NCI-H1417 (cell line): Measurements from ENCODE around the gene KIAA0753.
A peak's percentile ranks its signal among the peaks of the same experiment; 100 is the strongest.
"Not testable (repeated sequence)": the region's sequence is repeated elsewhere in the genome, so short reads cannot be mapped to it uniquely, and the experiment has no call there.

ENCODE experiments used
- DNase-seq, 3 experiments: peaks; one replicate each; lab custom pipeline; 2025; lab: John Stamatoyannopoulos, UW

KIAA0753 gene

DNA sequence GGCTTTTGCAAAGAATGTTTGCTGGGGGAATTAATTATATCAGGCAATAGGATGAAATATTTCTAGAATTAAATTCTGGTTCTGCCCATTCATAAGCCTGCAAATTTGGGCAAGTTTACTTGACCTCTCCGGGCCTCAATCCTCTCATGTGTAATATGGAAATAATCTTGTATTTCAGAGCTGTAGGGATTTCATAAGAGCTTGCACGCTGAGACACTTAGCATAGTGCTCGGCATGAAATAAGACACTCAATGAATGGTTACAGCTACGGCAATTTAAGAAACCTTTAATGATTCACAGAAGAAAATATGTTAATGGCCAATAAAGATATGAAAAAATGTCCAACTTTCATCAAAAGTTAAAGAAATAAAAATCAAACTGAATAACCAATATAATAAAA, 43.6 kb downstream of the KIAA0753 start:
- no peak for DNase-seq

DNA sequence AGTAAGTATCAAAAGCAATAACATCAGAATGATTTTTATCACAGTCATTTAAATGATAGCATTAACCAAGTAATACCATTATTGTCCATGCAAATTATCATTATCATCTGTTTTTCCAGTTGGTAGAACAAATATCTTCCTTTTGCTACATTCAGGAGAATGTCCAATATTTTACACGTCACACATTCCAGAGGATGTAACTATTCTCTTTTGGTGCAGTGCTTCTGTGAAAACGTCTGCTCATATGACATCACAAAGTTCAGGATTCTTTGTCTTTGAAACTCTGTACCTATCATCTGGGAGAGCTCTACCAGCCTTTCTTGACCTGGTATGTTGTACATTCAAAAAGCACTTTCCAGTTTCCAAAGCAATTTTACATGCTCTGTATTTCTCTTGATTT, 44.0 kb downstream of the KIAA0753 start:
- DNase-seq: no peak

DNA sequence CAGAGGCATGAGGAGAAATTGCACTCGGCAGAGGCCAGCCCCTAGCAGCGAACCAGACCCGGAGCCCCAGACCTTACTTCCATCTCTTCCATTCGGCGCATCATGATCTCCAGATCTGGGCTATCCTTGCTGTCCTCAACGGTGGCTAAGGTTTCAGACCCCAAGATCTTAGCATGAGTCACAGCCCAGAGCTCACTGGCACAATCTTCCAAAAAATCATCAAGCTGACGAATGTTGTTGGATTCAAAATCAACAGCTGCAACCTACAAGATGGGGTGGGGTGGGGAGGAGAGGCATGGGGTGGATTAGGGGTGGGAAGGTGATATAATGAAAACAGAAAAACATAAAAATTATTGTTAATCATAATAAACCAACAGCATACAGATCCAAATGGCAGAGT, 44.4 kb downstream of the KIAA0753 start:
- no peak for DNase-seq

DNA sequence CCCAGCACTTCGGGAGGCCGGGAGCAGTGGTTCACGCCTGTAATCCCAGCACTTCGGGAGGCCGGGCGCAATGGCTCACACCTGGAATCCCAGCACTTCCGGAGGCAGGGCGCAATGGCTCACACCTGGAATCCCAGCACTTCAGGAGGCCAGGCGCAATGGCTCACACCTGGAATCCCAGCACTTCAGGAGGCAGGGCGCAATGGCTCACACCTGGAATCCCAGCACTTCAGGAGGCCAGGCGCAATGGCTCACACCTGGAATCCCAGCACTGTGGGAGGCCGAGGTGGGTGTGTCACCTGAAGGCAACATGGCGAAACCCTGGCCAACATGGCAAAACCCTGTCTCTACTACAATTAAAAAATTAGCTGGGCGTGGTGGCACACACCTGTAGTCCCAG, 47.1 kb downstream of the KIAA0753 start:
- DNase-seq: not testable (repeated sequence)

DNA sequence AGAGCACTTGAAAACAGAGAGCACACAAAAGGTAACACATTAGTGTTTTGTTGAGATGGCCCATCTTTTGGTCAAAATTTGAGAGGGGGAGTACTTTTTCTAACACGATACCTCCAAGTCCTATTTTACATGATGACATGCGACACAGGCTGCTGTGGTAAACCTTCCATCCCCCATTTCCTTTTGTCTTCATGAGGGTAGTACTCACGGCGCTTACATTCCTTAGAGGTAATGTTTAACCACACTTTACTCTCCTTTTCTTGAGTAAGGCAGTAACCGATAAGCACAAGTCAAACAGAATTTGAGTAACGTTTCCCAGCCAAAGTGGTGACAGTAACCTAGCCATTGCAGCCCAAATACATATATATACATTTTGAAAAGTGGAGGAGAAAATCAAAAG, 48.3 kb downstream of the KIAA0753 start:
- DNase-seq: no peak

DNA sequence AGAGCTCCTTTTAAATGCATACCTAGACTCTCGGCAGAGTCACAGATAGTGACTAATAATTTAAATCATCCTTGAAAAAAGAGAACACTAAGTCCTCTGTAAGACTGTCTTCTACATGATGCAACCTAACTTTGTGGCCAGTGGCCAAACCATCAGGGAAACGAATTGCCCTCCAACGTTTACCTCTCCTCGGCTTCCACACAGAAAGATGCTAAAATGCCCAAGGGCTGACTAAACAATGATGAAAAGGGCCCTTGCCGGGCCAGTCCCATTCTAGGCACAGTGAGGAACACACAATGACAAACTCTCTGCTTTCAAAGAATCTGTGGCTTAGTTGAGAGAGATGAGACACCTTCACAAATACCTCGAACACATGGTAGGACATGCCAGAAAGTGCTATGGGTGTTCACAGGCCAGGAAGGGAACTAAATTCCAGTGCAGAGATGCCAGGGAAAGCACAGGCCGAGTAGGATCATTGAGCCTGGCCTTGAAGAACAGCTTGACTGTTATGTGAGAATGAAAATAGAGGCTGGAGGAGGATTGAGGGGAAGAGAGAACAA, 48.8 kb downstream of the KIAA0753 start:
- DNase-seq: no peak

DNA sequence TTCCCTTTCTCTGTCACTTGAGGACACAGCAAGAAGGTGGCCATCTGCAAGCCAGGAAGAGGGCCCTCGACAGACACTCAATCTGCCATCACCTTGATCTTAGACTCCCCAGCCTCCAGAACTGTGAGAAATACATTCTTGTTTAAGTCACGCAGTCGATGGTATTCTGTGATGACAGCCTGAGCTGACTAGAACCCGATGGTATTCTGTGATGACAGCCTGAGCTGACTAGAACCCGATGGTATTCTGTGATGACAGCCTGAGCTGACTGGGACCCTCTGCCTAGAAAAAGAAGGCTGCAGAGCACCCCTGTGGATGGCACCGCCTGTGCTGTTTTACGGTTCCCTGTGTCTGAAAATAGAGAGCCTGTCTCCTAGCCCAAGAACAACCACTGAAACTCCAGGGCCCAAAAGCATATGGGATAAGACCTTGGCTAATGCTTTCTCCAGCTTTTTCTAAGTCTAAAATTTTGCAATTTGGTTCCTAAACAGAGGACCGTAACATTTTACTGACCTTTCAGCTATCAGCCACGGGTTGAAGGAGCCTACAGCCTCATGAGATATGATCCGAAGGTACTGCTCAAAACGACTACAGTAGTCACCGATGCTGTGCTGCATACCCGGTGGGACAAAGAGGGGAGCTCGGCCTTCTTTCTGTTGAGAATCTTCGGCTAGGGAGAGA, 51.1 kb downstream of the KIAA0753 start:
- DNase-seq: no peak

DNA sequence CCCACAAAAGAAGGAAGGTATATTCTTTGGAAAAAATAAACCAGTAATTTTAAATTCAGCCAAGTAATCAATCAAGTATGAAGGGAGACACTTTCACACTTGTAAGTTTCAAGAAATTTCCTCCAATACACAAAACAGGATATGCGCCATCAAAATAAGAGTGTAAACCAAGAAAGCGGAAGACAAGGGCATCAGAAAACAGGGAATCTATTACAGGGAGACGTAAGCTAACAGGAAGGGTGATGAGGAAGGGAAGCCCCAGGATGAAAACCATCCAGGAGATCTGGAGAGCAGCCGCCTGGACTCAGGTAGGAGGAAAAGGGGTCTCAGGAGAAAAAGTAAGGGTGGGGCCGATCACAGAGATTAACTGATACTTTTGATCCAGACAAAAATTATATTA, 52.3 kb downstream of the KIAA0753 start:
- DNase-seq: no peak

DNA sequence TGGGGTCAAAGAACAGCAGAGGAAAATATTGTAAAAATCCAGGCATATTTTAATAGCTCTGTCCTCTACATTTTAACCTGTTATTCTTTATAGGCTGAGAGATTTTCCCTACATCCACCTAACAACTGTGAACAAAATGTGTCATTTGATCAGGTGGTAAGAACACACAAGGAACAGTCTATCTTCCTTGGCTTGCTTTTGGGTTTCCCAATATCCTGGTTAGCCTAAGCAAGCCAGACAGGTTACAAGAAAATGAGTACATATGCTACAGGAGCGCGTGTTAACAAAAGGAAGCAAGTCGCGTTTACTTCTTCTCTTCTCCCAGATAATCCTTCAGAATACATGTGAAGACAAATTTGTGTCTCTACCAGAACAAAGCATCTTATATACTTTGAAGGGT, 53.2 kb downstream of the KIAA0753 start:
- no peak for DNase-seq

DNA sequence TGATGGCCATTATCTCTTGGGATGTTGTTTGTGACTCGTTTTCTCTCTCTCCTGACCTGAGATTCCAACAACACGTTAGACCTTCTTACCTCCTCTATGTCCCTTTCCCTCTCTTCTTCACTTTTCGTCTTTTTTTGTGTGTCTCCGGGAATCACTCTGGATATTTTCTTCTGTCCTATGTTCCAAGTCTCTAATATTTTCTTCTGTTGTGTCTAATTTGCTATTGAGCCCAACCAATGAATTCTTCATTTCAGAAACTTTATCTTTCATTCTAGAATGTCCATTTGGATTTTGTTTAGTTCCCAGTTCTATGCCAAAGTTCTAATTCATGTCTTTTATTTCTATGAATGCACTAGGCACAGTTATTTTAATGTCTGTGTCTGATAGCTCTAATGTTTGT, 57.1 kb downstream of the KIAA0753 start:
- no peak for DNase-seq

DNA sequence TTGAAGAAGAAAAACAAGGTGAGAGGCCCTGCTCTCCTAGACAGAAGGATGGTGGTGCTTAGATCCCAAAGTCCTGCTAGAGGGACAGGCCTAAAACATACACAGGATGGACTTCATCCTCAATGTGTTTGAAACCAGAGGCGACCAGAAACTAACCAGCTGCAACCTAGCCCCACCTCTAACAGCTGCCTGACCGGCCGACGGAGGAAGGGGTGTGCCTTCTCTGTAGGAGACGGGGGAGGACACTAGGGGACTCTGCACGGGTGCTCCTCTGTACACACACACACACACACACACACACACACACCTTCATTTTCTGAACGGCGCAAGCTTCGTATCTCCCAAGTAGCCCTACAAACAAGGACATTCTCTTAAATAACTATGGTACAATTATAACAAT, 59.9 kb downstream of the KIAA0753 start:
- DNase-seq: no peak

DNA sequence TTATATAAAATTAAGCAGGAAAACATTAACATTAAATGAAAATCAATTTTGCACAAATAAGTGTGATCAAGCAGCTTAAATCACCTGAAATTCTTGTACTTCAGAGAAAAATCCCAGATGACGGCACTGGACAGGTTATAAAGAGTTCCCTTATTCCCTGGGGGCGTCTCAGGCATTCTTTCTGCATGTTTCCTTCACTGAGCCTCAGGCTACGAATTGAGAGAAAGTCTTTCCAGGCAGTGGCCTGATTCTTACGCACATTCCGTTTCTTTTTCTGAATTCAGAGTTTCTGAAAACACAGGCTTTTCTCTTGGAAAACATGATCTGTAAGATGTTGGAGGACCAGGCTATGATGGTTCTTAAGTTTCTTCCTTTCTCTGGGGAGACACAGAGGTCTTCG, 62.0 kb downstream of the KIAA0753 start:
- DNase-seq: no peak

DNA sequence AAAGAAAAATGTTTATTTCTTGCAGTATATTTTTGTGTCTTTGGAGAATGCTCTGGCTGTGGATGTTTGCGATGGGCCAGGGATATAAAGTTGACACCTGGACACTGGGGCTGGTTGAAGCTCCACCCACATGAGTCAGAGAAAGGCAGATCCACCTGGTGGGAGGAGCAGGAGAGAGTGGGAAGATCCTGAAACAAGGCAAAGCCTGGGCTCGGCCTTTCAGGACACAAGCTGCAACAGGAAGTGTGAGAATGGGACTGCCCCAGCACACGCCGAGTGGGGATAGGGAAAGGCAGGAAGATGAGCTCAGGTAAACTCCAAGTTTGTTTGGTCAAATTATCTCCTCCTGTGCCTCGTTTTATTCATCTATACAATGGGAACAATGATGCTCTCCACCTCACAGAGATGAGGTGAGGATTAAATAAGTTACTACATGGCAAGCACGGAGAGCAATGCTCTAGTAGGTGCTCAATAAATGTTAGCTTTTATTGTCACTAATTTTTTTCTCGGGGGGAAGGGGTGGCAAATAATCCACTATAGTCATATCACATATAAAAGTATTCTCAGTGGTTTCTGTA, 62.7 kb downstream of the KIAA0753 start:
- DNase-seq: no peak

DNA sequence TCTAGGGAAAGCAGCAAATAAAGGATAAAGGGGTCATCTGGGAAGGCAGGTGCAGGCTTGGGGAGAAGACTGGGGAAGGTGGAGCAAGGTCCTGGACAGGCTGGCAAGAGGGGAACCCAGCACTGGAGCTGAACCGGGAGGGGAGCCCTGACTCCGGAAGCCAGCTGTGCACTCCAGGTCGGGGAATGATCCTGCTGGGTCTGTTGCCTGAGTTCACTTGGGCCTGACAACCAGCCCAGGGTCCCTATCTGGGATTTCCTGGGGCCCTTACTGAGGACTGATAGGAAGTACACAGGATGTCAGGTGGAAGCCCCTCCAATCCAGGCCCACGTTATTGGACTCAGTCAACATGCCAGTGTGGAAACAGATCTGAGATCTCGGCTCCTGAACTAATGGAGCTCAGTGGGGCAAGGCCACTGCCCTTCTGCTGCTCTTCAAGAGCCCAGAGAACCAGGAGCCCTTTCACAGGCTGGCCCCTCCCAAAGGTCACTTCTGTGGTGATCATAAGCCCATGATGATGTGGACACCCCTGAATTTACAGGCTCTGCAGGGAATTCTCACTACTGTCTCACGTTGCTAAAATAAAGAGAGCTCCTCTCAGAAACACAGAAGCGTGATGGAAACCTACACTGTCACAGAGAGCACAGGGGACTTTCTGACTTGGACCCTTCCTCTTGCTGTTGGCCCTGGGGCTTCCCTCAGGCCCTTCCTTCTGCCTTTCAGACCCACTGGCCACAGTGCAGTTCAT, 64.3 kb downstream of the KIAA0753 start:
- no peak for DNase-seq

DNA sequence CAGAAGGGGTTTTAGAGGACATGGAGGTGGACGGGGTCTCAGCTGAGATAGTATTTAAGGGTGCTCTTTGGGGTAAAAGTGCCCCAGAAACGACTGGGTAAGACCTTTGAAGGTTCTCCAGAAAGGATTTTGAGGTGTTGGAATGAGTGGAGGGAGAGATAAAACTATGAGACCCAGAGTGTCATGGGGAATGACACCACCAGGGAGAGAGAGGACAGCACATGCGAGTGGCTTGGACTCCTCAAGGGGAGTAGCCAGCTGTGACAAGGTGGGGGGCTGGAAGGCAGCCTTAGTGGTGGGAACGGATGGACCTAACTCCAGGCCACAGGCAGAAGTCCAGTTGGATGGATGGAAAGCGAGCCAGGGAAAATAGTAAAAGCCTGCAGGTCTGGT, 64.9 kb downstream of the KIAA0753 start:
- DNase-seq: no peak

DNA sequence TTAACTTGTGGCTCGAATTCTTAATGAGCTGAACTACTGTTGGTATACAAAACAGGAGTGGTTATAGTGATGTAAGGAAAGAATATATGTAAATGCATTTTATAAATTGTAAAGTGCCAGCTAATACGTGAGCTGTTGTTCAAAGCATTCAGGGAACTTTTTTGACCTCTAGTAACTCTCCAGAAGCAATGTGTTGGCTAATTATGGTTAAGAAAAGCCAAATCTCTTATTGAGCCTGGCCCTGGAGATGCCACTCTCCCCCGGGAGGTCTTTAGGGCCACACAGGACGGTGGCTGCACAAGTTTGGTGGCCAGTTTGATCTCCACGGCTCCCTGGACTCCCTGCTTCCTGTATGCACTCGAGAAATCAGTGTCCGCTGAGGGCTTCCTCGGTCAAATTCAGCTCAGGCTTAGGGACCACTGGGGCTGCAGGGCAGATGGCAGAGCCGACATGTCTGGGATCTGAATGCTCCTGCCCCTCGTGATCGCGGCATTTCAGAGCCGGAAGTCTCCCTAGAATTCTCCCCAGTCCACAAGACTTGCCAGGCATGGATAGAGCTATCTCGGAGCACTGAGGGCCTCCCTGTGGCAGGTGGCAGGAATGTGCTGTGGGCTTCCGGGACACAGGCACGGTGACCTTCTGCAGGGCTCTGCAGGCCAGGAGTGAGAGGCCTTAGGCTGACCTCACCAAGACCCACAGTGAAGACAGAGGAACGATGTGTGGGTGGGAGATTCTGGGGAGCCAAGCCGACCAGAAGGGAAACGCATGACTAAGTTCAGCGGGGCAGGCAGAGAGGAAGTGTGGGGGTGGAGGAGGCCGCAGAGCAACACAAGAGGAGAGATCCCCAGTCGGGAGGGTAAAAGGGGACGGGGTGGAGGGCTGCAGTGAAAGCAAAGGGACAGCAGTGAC, 65.6 kb downstream of the KIAA0753 start:
- no peak for DNase-seq

DNA sequence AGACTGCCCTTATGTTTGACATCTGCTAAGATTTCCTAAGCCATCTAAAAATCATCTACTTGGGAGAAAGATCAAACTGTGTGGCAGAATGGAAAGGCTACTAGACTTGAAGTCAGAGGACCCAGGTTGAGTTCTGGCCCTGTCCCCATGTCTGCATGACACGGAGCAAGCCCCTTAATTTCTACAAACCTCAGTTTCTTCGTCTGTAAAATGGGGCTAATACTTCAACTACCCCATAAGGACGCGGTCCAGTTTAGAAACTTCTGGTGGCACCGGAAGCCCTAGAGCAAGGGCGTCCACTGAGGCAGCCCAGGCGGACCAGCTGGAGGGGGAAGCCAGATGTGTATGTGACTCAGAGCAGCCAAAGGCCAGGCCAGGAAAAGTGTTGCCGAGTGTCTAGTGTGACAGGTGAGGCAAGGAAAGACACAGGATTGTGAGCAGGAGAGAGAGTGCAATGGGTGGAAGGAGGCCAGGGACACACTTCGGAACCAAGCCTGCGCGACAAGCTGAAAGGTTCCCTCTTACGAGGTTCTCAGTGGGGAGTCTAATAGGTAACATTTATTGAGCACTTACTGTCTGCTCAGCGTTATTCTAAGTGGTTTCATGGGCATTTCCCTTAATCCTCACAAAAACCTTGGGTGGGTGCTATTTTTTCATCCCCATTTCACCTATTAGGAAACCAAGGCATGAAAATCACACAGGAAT, 66.4 kb downstream of the KIAA0753 start:
- no peak for DNase-seq

DNA sequence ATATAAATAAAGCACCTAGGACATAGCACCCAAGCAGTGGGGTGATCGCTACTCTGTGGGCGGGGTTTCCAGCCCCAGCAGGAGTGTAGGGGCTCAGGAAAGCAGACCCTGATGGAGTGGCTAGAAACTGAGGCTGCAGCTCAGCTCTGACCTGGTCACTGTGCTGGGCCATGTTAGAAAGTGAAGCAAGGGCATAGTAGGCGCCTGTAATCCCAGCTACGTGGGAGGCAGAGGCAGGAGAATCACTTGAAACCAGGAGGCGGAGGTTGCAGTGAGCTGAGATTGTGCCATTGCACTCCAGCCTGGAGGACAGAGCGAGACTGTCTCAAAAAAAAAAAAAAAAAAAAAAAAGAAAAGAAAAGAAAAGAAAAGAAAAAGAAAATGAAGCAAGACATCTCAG, 67.0 kb downstream of the KIAA0753 start:
- DNase-seq: not testable (repeated sequence)

DNA sequence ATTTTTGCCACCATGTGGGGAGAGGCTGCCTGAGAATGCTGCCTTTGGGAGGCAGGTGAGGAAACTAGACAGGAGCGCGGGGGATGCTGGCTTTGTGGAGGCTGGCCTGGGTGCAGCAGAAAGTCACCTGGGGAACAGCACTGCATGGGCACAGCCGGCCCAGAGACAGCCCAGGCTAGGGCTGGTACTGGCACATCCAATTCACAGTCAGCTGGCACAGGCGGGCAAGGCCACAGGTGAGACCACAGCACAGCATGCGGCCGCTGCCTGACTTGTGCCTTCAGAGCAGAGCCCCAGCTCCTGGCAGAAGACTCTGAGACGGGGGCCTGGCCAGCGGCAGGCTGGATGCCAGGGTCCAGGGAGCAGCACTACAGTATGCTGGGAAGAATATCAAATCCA, 67.5 kb downstream of the KIAA0753 start:
- DNase-seq: no peak

DNA sequence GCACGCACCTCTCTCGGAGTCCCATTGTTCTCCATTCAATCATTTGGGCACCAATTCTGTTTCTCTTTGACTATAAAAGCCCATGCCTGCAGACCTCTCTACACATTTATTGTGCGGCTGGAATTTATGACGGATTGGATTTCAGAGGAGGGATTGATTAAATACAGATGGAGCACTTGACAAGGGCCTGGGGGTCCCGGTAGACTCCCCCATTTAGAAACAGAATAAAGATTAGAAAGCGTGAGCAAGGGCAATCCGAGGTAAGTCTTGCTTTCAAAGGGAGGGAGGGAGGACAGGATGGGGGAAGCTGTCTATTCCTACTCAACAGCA, 69.1 kb downstream of the KIAA0753 start:
- peak in 1 of 3 experiments; percentile 42 for DNase-seq

DNA sequence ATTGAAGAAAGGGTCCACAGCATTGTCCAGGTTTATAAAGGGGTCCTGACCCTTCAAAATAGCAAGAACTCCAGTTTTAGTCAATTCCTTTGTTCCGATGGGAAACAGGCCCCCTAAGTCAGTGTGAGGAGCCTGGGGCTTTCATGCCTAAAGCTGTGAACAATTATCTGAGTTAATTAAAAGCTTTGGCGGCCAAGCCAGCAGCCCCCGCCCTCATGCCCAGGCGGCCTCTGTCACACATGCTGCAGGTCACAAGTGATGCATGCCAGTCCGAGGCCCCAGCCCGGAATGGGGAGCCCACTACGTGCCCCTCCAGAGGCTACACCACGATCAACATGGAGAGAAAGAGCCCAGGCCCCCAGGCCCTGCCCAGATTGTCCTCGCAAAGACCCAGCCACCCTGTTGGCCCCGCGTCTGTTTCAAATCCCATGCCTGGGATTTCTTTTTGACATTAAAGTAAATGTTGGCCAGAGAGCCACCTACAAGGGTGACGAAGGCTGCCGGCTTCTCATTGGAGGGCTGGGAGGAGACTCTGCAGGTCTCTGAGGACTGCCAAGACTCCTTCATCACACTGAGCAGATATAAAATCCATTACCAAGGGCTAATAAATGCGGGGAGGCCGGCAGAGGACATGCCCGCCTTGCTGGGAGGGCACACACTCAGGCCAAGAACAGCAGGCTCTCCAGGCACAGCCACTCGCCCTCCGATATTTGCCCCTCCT, 69.6 kb downstream of the KIAA0753 start:
- DNase-seq: peak in 2 of 3 experiments; percentile 8 to 15
